NCI-H526 (cell line): ENCODE results near the gene TMEM9B.
A peak's percentile ranks its signal among the peaks of the same experiment; 100 is the strongest.

ENCODE experiments used
- DNase-seq, 2 experiments: peaks; one replicate each; lab custom pipeline; 2025; lab: John Stamatoyannopoulos, UW

The TMEM9B gene

GRCh38 chr11:8930456-8931175 lies 33.6 kb downstream of the TMEM9B start:
- no peak for DNase-seq

- DNase-seq = no peak
Observed at GRCh38 chr11:8928981-8929615, 35.1 kb downstream of the TMEM9B start.

GRCh38 chr11:8928205-8928604 lies 36.0 kb downstream of the TMEM9B start:
- DNase-seq = no peak

GRCh38 chr11:8927233-8927632 lies 37.0 kb downstream of the TMEM9B start:
- no peak for DNase-seq

GRCh38 chr11:8926236-8926635 lies 38.0 kb downstream of the TMEM9B start:
- no peak for DNase-seq

GRCh38 chr11:8925711-8926110 lies 38.5 kb downstream of the TMEM9B start:
- DNase-seq = no peak

GRCh38 chr11:8922691-8923090 lies 41.6 kb downstream of the TMEM9B start:
- no peak for DNase-seq

GRCh38 chr11:8917157-8917825 lies 47.0 kb downstream of the TMEM9B start:
- DNase-seq = no peak

- DNase-seq = no peak
Observed at GRCh38 chr11:8914661-8915018, 49.6 kb downstream of the TMEM9B start.

- peak; percentile 30 to 68 for DNase-seq
Observed at GRCh38 chr11:8913961-8914660, 50.1 kb downstream of the TMEM9B start.

- peak; percentile 95 to 98 for DNase-seq
Observed at GRCh38 chr11:8911029-8911823, 53.0 kb downstream of the TMEM9B start, which contains the start of gene AKIP1. AKIP1 (plus strand) TSS chr11:8911189; CDS start chr11:8911450, 261 bp downstream.

- no peak for DNase-seq
Observed at GRCh38 chr11:8910649-8911026, 53.6 kb downstream of the TMEM9B start.

- DNase-seq = no peak
Observed at GRCh38 chr11:8908099-8908498, 56.1 kb downstream of the TMEM9B start.

- DNase-seq = no peak
Observed at GRCh38 chr11:8907116-8907515, 57.1 kb downstream of the TMEM9B start.

- DNase-seq = no peak
Observed at GRCh38 chr11:8905528-8906165, 58.6 kb downstream of the TMEM9B start.

- DNase-seq = no peak
Observed at GRCh38 chr11:8899119-8899753, 65.0 kb downstream of the TMEM9B start.
